Kidney glomerular epithelial cell (primary cell): ENCODE data around the gene PPDPF.

ENCODE experiments used
- DNase-seq: peaks from one replicate; lab custom pipeline; 2025; lab: John Stamatoyannopoulos, UW

PPDPF gene

GRCh38 chr20:63487781-63488241 lies 32.8 kb upstream of the PPDPF start:
- DNase-seq = no peak

- DNase-seq = no peak
Observed at GRCh38 chr20:63488315-63489251, 32.0 kb upstream of the PPDPF start.

GRCh38 chr20:63490416-63490815 lies 30.1 kb upstream of the PPDPF start:
- DNase-seq = no peak

GRCh38 chr20:63491078-63491477 lies 29.5 kb upstream of the PPDPF start:
- no peak for DNase-seq

GRCh38 chr20:63491635-63492230 lies 28.8 kb upstream of the PPDPF start:
- DNase-seq = no peak

- no peak for DNase-seq
Observed at GRCh38 chr20:63492518-63492917, 28.0 kb upstream of the PPDPF start.

GRCh38 chr20:63492982-63493381 lies 27.6 kb upstream of the PPDPF start:
- DNase-seq = no peak

- DNase-seq = no peak
Observed at GRCh38 chr20:63493563-63494020, 27.0 kb upstream of the PPDPF start.

GRCh38 chr20:63494084-63494419 lies 26.5 kb upstream of the PPDPF start:
- no peak for DNase-seq

GRCh38 chr20:63494420-63495166 lies 26.0 kb upstream of the PPDPF start:
- no peak for DNase-seq

GRCh38 chr20:63495167-63495720 lies 25.3 kb upstream of the PPDPF start:
- DNase-seq = no peak

- no peak for DNase-seq
Observed at GRCh38 chr20:63495741-63496595, 24.6 kb upstream of the PPDPF start.

- no peak for DNase-seq
Observed at GRCh38 chr20:63496596-63497120, 23.9 kb upstream of the PPDPF start.

- DNase-seq = no peak
Observed at GRCh38 chr20:63497138-63497945, 23.2 kb upstream of the PPDPF start.

GRCh38 chr20:63497946-63498935 lies 22.3 kb upstream of the PPDPF start:
- peak; percentile 3 for DNase-seq

- no peak for DNase-seq
Observed at GRCh38 chr20:63498960-63499337, 21.6 kb upstream of the PPDPF start, which contains the start of gene EEF1A2. EEF1A2 (minus strand) TSS chr20:63499083; CDS start chr20:63497763, 1,320 bp downstream.

GRCh38 chr20:63499338-63499969 lies 21.1 kb upstream of the PPDPF start:
- no peak for DNase-seq

GRCh38 chr20:63500151-63500901 lies 20.2 kb upstream of the PPDPF start:
- DNase-seq = no peak
